PFSK-1 (cell line): Measurements from ENCODE around the gene YWHAG.

Experiments used
- FOXP2 ChIP-seq: optimal IDR thresholded peaks from 2 replicates; pipeline ENCODE3; 2011; ENCODE audit warnings: borderline replicate concordance, control low read depth, inconsistent platforms; ENCODE audit not compliant: insufficient read depth; ENCODE audit errors: extremely low read length, extremely low read depth
- POLR2AphosphoS5 ChIP-seq: IDR thresholded peaks from 2 replicates; pipeline ENCODE4 v1.6.1; 2012; ENCODE audit warnings: low read depth, mild to moderate bottlenecking, control low read depth, low read length, moderate library complexity
- SIN3A ChIP-seq: IDR thresholded peaks from 2 replicates; pipeline ENCODE4 v1.6.1; 2012; ENCODE audit warnings: mild to moderate bottlenecking, low read length, moderate library complexity, borderline replicate concordance; ENCODE audit not compliant: insufficient read depth
- TAF1 ChIP-seq: IDR thresholded peaks from 2 replicates; pipeline ENCODE4 v1.6.1; 2012; ENCODE audit warnings: low read length, control low read depth, borderline replicate concordance; ENCODE audit not compliant: insufficient read depth
- TF ChIP-seq, protein P1 (sequence below), 2 experiments: IDR thresholded peaks; 2 replicates each; pipeline versions ENCODE4 v1.6.1 to v1.8.0; 2011 to 2012; ENCODE audit warnings: low read depth in 2 of 2, low read length in 2 of 2, control low read depth in 1 of 2, inconsistent platforms in 1 of 2, mild to moderate bottlenecking in 1 of 2, moderate library complexity in 1 of 2; ENCODE audit not compliant: insufficient read depth in 1 of 2

The YWHAG gene

DNA sequence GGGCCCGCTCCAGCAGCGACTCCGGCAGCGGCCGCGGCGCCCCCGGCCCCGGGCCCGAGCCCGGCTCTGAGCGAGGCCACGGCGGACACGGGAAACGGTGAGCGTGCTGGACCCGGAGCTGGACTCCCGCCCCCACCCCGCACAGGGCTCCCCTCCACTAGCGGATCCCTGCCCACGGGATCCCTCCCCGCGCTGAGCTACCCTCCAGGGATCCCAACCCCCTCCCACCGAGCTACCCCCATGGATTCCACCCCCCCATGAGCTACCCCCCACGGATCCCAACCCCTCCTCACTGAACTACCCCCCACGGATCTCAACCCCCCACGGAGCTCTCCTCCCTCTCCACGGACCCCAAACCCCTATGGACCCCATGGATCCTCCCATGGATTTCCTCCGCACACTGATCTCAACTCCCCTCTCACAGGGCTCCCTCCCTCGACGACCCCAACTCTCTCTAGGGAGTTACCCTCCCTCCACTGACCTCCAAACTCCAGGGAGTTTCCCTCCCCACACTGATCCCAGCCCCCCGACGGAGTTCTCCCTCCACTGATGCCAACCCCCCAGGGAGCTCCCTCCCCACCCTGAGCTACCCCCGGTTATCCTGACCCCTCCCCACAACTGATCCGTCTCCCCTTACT lies 77.0 kb downstream of the YWHAG start:
- TF ChIP-seq, protein P1, sequence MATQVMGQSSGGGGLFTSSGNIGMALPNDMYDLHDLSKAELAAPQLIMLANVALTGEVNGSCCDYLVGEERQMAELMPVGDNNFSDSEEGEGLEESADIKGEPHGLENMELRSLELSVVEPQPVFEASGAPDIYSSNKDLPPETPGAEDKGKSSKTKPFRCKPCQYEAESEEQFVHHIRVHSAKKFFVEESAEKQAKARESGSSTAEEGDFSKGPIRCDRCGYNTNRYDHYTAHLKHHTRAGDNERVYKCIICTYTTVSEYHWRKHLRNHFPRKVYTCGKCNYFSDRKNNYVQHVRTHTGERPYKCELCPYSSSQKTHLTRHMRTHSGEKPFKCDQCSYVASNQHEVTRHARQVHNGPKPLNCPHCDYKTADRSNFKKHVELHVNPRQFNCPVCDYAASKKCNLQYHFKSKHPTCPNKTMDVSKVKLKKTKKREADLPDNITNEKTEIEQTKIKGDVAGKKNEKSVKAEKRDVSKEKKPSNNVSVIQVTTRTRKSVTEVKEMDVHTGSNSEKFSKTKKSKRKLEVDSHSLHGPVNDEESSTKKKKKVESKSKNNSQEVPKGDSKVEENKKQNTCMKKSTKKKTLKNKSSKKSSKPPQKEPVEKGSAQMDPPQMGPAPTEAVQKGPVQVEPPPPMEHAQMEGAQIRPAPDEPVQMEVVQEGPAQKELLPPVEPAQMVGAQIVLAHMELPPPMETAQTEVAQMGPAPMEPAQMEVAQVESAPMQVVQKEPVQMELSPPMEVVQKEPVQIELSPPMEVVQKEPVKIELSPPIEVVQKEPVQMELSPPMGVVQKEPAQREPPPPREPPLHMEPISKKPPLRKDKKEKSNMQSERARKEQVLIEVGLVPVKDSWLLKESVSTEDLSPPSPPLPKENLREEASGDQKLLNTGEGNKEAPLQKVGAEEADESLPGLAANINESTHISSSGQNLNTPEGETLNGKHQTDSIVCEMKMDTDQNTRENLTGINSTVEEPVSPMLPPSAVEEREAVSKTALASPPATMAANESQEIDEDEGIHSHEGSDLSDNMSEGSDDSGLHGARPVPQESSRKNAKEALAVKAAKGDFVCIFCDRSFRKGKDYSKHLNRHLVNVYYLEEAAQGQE (IDR thresholded peaks at IDR 0.05; ENCODE audit: insufficient read depth in 1 of 2, low read depth in 2 of 2, low read length in 2 of 2), result no peak
- TF ChIP-seq FOXP2, result no peak
- TF ChIP-seq POLR2AphosphoS5, result no peak
- TF ChIP-seq SIN3A, result no peak
- no peak for TF ChIP-seq TAF1

DNA sequence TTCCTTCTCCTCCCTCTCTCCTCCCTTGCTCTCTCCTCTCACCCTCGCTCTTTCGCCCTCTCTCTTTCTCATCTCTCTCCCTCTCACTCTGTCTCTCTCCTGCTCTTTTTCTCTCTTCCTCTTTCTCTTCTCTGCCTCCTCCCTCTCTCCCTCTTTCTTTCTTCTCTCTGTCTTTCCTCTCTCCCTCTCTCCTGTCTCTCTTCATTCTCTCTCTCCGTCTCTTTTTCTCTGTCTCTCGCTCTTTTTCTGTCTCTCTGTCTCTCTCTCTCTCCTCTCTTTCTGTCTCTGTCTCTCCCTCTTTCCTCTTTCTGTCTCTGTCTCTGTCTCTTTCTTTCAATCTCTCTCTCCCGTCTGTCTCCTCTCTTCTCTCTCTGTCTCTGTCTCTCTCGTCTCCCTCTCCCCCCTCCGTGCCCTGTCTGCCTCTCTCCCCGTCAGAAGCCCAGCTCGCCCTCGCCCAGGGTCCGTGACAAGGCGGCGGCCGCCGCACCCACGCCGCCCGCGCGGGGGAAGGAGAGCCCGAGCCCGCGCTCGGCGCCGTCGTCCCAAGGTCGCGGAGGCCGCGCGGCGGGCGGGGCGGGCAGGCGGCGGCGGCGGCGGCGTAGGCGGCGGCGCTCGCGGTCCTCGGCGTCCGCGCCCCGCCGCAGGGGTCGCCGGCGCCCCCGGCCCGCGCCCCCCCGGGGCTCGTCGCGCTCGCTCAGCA lies 77.6 kb downstream of the YWHAG start:
- no peak for TF ChIP-seq TAF1
- TF ChIP-seq POLR2AphosphoS5, result no peak
- TF ChIP-seq SIN3A, result no peak
- TF ChIP-seq FOXP2, result no peak
- TF ChIP-seq, protein P1 (IDR thresholded peaks at IDR 0.05; ENCODE audit: insufficient read depth in 1 of 2, low read depth in 2 of 2, low read length in 2 of 2), result no peak

DNA sequence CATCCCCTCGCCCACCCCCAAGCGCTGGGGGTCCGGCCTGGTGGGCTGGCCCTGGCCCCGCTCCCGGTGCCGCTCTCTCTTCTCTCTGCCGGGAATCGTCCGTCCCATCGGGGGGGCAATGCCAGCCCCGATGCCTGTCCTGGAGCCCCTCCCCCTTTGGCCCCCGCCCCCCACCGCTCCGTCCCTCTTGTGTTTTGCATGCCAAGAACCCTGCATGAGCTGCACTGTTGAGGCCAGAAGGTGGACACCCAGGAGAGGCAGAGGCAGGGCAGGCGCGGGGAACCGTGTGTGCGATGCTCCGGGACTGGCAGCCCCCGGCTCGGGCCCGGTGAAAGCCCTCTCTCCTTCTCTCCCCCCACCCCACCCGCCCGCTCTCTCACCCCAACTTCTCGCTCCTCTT lies 78.4 kb downstream of the YWHAG start:
- TF ChIP-seq FOXP2 (no peak), POLR2AphosphoS5 (no peak), SIN3A (no peak), TAF1 (no peak)
- TF ChIP-seq, protein P1 (IDR thresholded peaks at IDR 0.05; ENCODE audit: insufficient read depth in 1 of 2, low read depth in 2 of 2, low read length in 2 of 2), result no peak

DNA sequence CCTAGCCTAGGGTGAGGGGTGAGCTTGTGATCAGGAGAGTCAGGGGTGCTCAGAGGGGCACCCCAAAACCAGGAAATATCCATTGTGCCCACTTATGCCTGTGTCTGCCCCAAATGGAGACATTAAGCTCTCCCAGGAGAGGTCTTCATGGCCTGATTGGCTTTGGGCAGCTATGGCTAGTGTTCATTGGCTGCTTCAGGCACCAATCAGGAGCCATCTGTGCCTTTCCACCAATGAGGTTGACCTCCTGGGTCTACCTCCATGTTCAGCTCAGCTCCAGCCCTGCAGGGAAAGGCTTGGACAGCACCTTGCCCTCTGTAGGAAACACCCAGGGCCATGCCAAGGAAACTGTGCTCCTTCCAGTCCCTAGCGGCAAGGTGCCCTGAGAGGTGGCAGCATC lies 80.3 kb downstream of the YWHAG start:
- TF ChIP-seq, protein P1 (IDR thresholded peaks at IDR 0.05; ENCODE audit: insufficient read depth in 1 of 2, low read depth in 2 of 2, low read length in 2 of 2), result no peak
- TF ChIP-seq POLR2AphosphoS5 (no peak), TAF1 (no peak), SIN3A (no peak), FOXP2 (no peak)
